ENCODE measurements around the gene C2orf68. TPM values are rescaled to one million over a fixed set of nuclear protein-coding genes. Genes with fewer than 3 reads are reported as not detected.
A peak's percentile ranks its signal among the peaks of the same experiment; 100 is the strongest.
"Not testable (repeated sequence)": the region's sequence is repeated elsewhere in the genome, so short reads cannot be mapped to it uniquely, and the experiment has no call there.

Gene C2orf68
- total RNA-seq, 4 donors from 2014 or later = 9.4 to 17.1 (median 14.7) TPM

- TF ChIP-seq POLR2A (IDR thresholded peaks at IDR 0.05) (no peak), CTCF (IDR thresholded peaks at IDR 0.05) (no peak)
- Histone ChIP-seq H3K4me3 (no peak overlapping the region), H3K27ac (peak overlapping the region; percentile 11 to 70 (median 60)), H3K9me3 (no peaks in the 10 kb centered on the region), H3K4me1 (peaks cover 28 to 92% (median 44%) of the 10 kb centered on the region in 3 donors), H3K36me3 (peaks cover 0 to 37% (median 6%) of the 10 kb centered on the region in 3 donors), H3K27me3 (no peaks in the 10 kb centered on the region)
- no peak for DNase-seq
- whole genome bisulfite sequencing, 2 donors = 66 to 76% methylated on average over 7 of the region's 7 CpGs
- intact Hi-C loops (cut with DNase I) = no loop called here
Observed at GRCh38 chr2:85606116-85606455, 5.8 kb downstream of the C2orf68 start.

GRCh38 chr2:85605406-85606115, 6.3 kb downstream of the C2orf68 start:
- Histone ChIP-seq H3K27me3 (no peaks in the 10 kb centered on the region), H3K9me3 (no peaks in the 10 kb centered on the region), H3K36me3 (peaks cover 0 to 40% (median 6%) of the 10 kb centered on the region in 3 donors), H3K27ac (peak overlapping the region; percentile 3 to 70 (median 60)), H3K4me3 (no peak overlapping the region), H3K4me1 (peaks cover 28 to 92% (median 42%) of the 10 kb centered on the region in 3 donors)
- no peak for TF ChIP-seq POLR2A (IDR thresholded peaks at IDR 0.05)
- TF ChIP-seq CTCF (IDR thresholded peaks at IDR 0.05) = no peak
- no peak for DNase-seq
- intact Hi-C loops (cut with DNase I) = no loop called here
- whole genome bisulfite sequencing, 2 donors = 33 to 43% methylated on average over 4 of the region's 4 CpGs

GRCh38 chr2:85604568-85605339, 7.1 kb downstream of the C2orf68 start:
- intact Hi-C loops (cut with DNase I) = no loop called here
- H3K9me3 ChIP-seq = no peaks in the 10 kb centered on the region
- H3K27ac ChIP-seq = peak overlapping the region; percentile 3 to 70 (median 60)
- H3K27me3 ChIP-seq = no peaks in the 10 kb centered on the region
- no peak for DNase-seq
- peaks cover 25 to 92% (median 36%) of the 10 kb centered on the region in 3 donors for H3K4me1 ChIP-seq
- TF ChIP-seq CTCF (IDR thresholded peaks at IDR 0.05) (no peak), POLR2A (IDR thresholded peaks at IDR 0.05) (no peak)
- H3K36me3 ChIP-seq = peaks cover 0 to 47% (median 6%) of the 10 kb centered on the region in 3 donors
- 38 to 53% methylated on average over 6 of the region's 6 CpGs for WGBS, 2 donors
- peak overlapping the region in 1 of 4 donors; percentile 88 for H3K4me3 ChIP-seq

- H3K9me3 ChIP-seq; H3K27me3 ChIP-seq; intact Hi-C loops (cut with DNase I); DNase-seq: not testable (repeated sequence)
- peaks cover 25 to 89% (median 36%) of the 10 kb centered on the region in 3 donors for H3K4me1 ChIP-seq
- WGBS, 2 donors = 36 to 68% methylated on average over 2 to 3 of the region's 3 CpGs
- peak overlapping the region; percentile 3 to 70 (median 60) for H3K27ac ChIP-seq
- peak overlapping the region in 2 of 4 donors; percentile 60 to 88 for H3K4me3 ChIP-seq
- peaks cover 0 to 47% (median 6%) of the 10 kb centered on the region in 3 donors for H3K36me3 ChIP-seq
Observed at GRCh38 chr2:85604133-85604444, 7.8 kb downstream of the C2orf68 start.

GRCh38 chr2:85602476-85603234, 9.2 kb downstream of the C2orf68 start, which contains the start of gene TMEM150A:
Gene TMEM150A, minus strand, starts transcription at chr2:85602698. Its CDS starts 750 bp downstream, at chr2:85601948.
- no peaks in the 10 kb centered on the region for H3K27me3 ChIP-seq
- H3K4me3 ChIP-seq = peak within 1 kb of the TSS; percentile 60 to 88 (median 68)
- intact Hi-C loops (cut with DNase I) = no loop called here
- H3K9me3 ChIP-seq = no peaks in the 10 kb centered on the region
- peaks cover 25 to 76% (median 36%) of the 10 kb centered on the region in 3 donors for H3K4me1 ChIP-seq
- peaks cover 8 to 47% (median 9%) of the 10 kb centered on the region in 3 donors for H3K36me3 ChIP-seq
- H3K27ac ChIP-seq = peak within 1 kb of the TSS; percentile 82 to 95 (median 87)
- DNase-seq = peak; percentile 80
- TF ChIP-seq CTCF (IDR thresholded peaks at IDR 0.05) (peak in 4 of 6 experiments; percentile 24 to 53 (median 51)), POLR2A (IDR thresholded peaks at IDR 0.05) (peak in 2 of 4 donors; percentile 84 to 92)
- WGBS, 2 donors = 0 to 2% methylated on average over 1 to 19 of the region's 73 CpGs
